RWPE2 (cell line): ENCODE results near the gene DCP1B.
"Not testable (repeated sequence)": the region's sequence is repeated elsewhere in the genome, so short reads cannot be mapped to it uniquely, and the experiment has no call there.

ENCODE experiments used
- ATAC-seq: fragments of 200-7000 bp; cut with Tn5 transposase; 3 replicates; pipeline ENCODE4 v1.9.1; 2021; ENCODE audit warnings: low read depth
- DNase-seq: peaks from one replicate; pipeline ENCODE4 v3.0.0-alpha.2; 2020; ENCODE audit warnings: low spot score
- H3K27ac ChIP-seq: fragments of 450-650 bp; 2 replicates; pipeline ENCODE4 v1.5.1; 2017; ENCODE audit warnings: mild to moderate bottlenecking; ENCODE audit not compliant: poor library complexity, severe bottlenecking
- H3K27me3 ChIP-seq: fragments of 250-450 bp; sonication (Bioruptor Pico); 2 replicates; pipeline ENCODE4 v1.5.1; 2021; ENCODE audit warnings: mild to moderate bottlenecking, moderate library complexity; ENCODE audit not compliant: insufficient read depth, poor library complexity, severe bottlenecking
- H3K36me3 ChIP-seq: fragments of 250-450 bp; sonication (Bioruptor Pico); 2 replicates; pipeline ENCODE4 v1.5.1; 2020; ENCODE audit warnings: low read depth, mild to moderate bottlenecking, moderate library complexity
- H3K4me1 ChIP-seq: fragments of 250-450 bp; sonication (Bioruptor Pico); 2 replicates; pipeline ENCODE4 v1.5.1; 2021; ENCODE audit warnings: mild to moderate bottlenecking, moderate library complexity; ENCODE audit not compliant: insufficient read depth, poor library complexity, severe bottlenecking
- H3K4me3 ChIP-seq: fragments of 250-450 bp; sonication (Bioruptor Pico); 2 replicates; pipeline ENCODE4 v1.5.1; 2021; ENCODE audit warnings: mild to moderate bottlenecking, moderate library complexity; ENCODE audit not compliant: severe bottlenecking
- H3K9me3 ChIP-seq: fragments of 250-450 bp; sonication (Bioruptor Pico); 2 replicates; pipeline ENCODE4 v1.5.1; 2021; ENCODE audit warnings: mild to moderate bottlenecking, moderate library complexity; ENCODE audit not compliant: severe bottlenecking
- TF ChIP-seq, protein P1 (sequence below): fragments of 450-650 bp; IDR thresholded peaks from one replicate; pipeline ENCODE4 v1.5.1; 2017; ENCODE audit warnings: mild to moderate bottlenecking, moderate library complexity; ENCODE audit not compliant: poor library complexity, severe bottlenecking

Gene DCP1B

GRCh38 chr12:1949771-1950470 is 54.3 kb downstream of the DCP1B start:
- no peak overlapping the region for H3K4me3 ChIP-seq
- TF ChIP-seq, protein P1, sequence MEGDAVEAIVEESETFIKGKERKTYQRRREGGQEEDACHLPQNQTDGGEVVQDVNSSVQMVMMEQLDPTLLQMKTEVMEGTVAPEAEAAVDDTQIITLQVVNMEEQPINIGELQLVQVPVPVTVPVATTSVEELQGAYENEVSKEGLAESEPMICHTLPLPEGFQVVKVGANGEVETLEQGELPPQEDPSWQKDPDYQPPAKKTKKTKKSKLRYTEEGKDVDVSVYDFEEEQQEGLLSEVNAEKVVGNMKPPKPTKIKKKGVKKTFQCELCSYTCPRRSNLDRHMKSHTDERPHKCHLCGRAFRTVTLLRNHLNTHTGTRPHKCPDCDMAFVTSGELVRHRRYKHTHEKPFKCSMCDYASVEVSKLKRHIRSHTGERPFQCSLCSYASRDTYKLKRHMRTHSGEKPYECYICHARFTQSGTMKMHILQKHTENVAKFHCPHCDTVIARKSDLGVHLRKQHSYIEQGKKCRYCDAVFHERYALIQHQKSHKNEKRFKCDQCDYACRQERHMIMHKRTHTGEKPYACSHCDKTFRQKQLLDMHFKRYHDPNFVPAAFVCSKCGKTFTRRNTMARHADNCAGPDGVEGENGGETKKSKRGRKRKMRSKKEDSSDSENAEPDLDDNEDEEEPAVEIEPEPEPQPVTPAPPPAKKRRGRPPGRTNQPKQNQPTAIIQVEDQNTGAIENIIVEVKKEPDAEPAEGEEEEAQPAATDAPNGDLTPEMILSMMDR, result no peak
- H3K27me3 ChIP-seq, result no peaks in the 10 kb centered on the region
- DNase-seq, result no peak
- no peaks in the 10 kb centered on the region for H3K9me3 ChIP-seq
- H3K36me3 ChIP-seq, result peaks cover 23% of the 10 kb centered on the region
- no peak overlapping the region for H3K27ac ChIP-seq
- no peaks in the 10 kb centered on the region for H3K4me1 ChIP-seq
- ATAC-seq, result no peak

- no peaks in the 10 kb centered on the region for H3K27me3 ChIP-seq
- DNase-seq (no peak), ATAC-seq (no peak)
- H3K9me3 ChIP-seq, result no peaks in the 10 kb centered on the region
- H3K36me3 ChIP-seq, result peaks cover 25% of the 10 kb centered on the region
- H3K27ac ChIP-seq, result no peak overlapping the region
- no peaks in the 10 kb centered on the region for H3K4me1 ChIP-seq
- TF ChIP-seq, protein P1, result no peak
- H3K4me3 ChIP-seq, result no peak overlapping the region
These were observed 55.4 kb downstream of the DCP1B start for GRCh38 chr12:1948883-1949282.

DNA sequence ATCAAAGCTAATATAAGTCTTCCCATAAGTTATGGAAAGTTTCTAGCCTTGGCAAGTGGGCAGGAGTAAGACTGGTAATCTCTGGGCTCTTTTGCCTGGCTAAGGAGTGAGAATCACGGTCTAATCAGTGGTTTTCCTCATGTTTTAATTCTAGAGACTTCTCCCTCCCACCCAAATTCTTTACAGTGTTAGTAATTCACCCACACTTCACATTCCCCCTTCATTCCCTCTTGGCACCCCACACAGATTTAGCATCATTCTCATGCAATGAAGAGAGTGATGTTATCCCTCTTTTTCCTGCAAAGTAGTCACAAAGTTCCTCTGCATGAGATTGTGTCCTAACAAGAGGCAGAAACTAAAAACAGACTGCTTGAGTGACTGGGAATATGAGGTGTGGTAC is 57.2 kb downstream of the DCP1B start:
- DNase-seq, result no peak
- TF ChIP-seq, protein P1, result no peak
- Histone ChIP-seq H3K4me3 (no peak overlapping the region), H3K36me3 (peaks cover 25% of the 10 kb centered on the region), H3K9me3 (no peaks in the 10 kb centered on the region), H3K27me3 (no peaks in the 10 kb centered on the region), H3K27ac (no peak overlapping the region), H3K4me1 (no peaks in the 10 kb centered on the region)
- ATAC-seq, result no peak

DNA sequence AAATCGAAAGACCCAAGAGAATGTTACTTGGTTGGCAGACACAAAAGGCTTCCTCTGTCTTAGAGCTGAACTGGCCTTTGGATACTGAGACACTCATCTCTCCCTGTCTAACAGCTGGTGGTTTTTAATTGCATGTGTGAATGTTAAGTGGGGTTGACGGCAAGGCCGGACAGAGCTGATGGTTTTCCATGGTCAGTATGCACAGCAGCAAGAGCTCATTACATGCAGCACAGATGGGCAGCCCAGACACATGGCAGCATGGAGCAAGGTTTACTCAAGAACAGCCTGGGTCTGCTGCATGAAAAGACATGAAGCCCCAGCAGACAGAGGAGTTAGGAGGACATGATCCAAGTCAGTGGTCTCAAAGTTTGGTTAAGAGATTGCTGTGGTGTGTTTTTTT is 58.0 kb downstream of the DCP1B start:
- peaks cover 25% of the 10 kb centered on the region for H3K36me3 ChIP-seq
- no peak overlapping the region for H3K27ac ChIP-seq
- no peaks in the 10 kb centered on the region for H3K27me3 ChIP-seq
- H3K4me1 ChIP-seq, result no peaks in the 10 kb centered on the region
- DNase-seq, result no peak
- TF ChIP-seq, protein P1, result no peak
- no peaks in the 10 kb centered on the region for H3K9me3 ChIP-seq
- no peak overlapping the region for H3K4me3 ChIP-seq
- ATAC-seq, result no peak

DNA sequence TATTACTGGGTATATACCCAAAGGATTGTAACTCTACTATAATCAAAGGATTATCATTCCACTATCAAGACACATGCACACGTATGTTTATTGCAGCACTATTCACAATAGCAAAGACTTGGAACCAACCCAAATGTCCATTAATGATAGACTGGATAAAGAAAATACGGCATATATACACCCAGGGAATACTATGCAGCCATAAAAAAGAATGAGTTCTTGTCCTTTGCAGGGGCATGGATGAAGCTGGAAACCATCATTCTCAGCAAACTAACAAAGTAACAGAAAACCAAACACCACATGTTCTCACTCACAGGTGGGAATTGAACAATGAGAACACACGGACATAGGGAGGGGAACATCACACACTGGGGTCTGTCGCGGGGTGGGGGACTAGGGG is 58.8 kb downstream of the DCP1B start:
- H3K4me1 ChIP-seq, H3K27me3 ChIP-seq, H3K27ac ChIP-seq, DNase-seq, H3K9me3 ChIP-seq, ATAC-seq, H3K4me3 ChIP-seq: not testable (repeated sequence)
- peaks cover 25% of the 10 kb centered on the region for H3K36me3 ChIP-seq
